K562 (cell line): Measurements from ENCODE around the gene DYNC1H1. TPM values are rescaled to one million over a fixed set of nuclear protein-coding genes. Genes with fewer than 3 reads are reported as not detected.
A peak's percentile ranks its signal among the peaks of the same experiment; 100 is the strongest.

Experiments used
- ATAC-seq: fragments of 200-7000 bp; cut with Tn5 transposase; 3 replicates; pipeline ENCODE4 v1.9.1; 2020; ENCODE audit warnings: moderate library complexity
- BruUV-seq: library from RNA; stranded (reverse); fragments of 400-500 nt; replicated peaks from 2 replicates; lab custom pipeline; 2021; lab: Mats Ljungman, UMichigan
- CTCF ChIA-PET: fragments of 300-600 bp; formaldehyde crosslinking; extraction: SDS; loops from one replicate; lab custom pipeline; 2021; ENCODE audit warnings: low intra/inter-chr PET ratio; lab: Yijun Ruan, JAX
- POLR2A ChIA-PET: fragments of 300-600, 350-650 bp; sonication (Branson Sonifier 250); formaldehyde crosslinking; extraction: SDS; loops from one replicate; lab custom pipeline; 2021; ENCODE audit warnings: antibody characterized with exemption, inconsistent platforms; lab: Yijun Ruan, JAX
- DNase-seq, 4 experiments: peaks; one replicate each; pipeline versions ENCODE4 v3.0.0 to v3.0.0-alpha.2; 2011 to 2018; ENCODE audit warnings: low spot score in 3 of 4, mixed read lengths in 3 of 4; ENCODE audit errors: extremely low read depth in 1 of 4
- FAIRE-seq: peaks from 2 replicates; lab custom pipeline; 2011; peaks lifted over from hg19 to GRCh38; lab: Jason Lieb, UNC
- H2AFZ ChIP-seq: 2 replicates; pipeline ENCODE4 v1.6.0; 2011; ENCODE audit warnings: low read depth, low read length, control low read depth, inconsistent platforms
- H3K27ac ChIP-seq: fragments of 200-600 bp; 3 replicates; pipeline ENCODE4 v1.8.0; 2011; ENCODE audit warnings: low read depth, mild to moderate bottlenecking, control low read depth, inconsistent platforms, low read length, moderate library complexity, mixed read lengths; ENCODE audit errors: extremely low read depth
- H3K27me3 ChIP-seq, 2 experiments: fragments of 300-600 bp in 1 of 2; 2 replicates in 1 of 2; 3 replicates in 1 of 2; pipeline versions ENCODE4 v1.6.0 to v1.8.0; 2011; ENCODE audit warnings: inconsistent platforms in 2 of 2, low read length in 2 of 2, mild to moderate bottlenecking in 1 of 2, mixed read lengths in 1 of 2, moderate library complexity in 1 of 2; ENCODE audit not compliant: control insufficient read depth in 2 of 2, insufficient read depth in 2 of 2
- H3K36me3 ChIP-seq: fragments of 300-600 bp; 3 replicates; pipeline ENCODE4 v1.8.0; 2011; ENCODE audit warnings: mild to moderate bottlenecking, low read length, inconsistent platforms; ENCODE audit not compliant: control insufficient read depth, insufficient read depth
- H3K4me1 ChIP-seq, 2 experiments: fragments of 200-600 bp in 1 of 2; replicated peaks in 1 of 2; 2 replicates in 1 of 2; 3 replicates in 1 of 2; pipeline versions ENCODE4 v1.5.1 to v1.8.0; 2011; ENCODE audit warnings: inconsistent platforms in 2 of 2, low read length in 2 of 2, mild to moderate bottlenecking in 1 of 2, mixed read lengths in 1 of 2, moderate library complexity in 1 of 2; ENCODE audit not compliant: control insufficient read depth in 2 of 2, insufficient read depth in 2 of 2
- H3K4me2 ChIP-seq: 2 replicates; pipeline ENCODE4 v1.6.1; 2011; ENCODE audit warnings: low read length, control low read depth, inconsistent platforms, mixed read lengths; ENCODE audit not compliant: insufficient read depth
- H3K4me3 ChIP-seq: fragments of 200-600 bp; sonication (generic), shearing (Covaris generic); 2 replicates; pipeline ENCODE4 v1.5.1; 2016; ENCODE audit warnings: control low read depth, inconsistent platforms
- H3K79me2 ChIP-seq: fragments of 200-600 bp; 3 replicates; pipeline ENCODE4 v1.8.0; 2011; ENCODE audit warnings: low read length, inconsistent platforms; ENCODE audit not compliant: control insufficient read depth, insufficient read depth
- H3K9ac ChIP-seq, 2 experiments: 2 replicates each; pipeline versions ENCODE4 v1.6.0 to v1.6.1; 2011; ENCODE audit warnings: low read depth in 2 of 2, low read length in 2 of 2, control low read depth in 1 of 2, inconsistent platforms in 1 of 2, mild to moderate bottlenecking in 1 of 2, mixed read lengths in 1 of 2; ENCODE audit not compliant: insufficient read depth in 1 of 2
- H3K9me1 ChIP-seq: one replicate; pipeline ENCODE4 v1.6.0; 2011; ENCODE audit warnings: inconsistent platforms, mild to moderate bottlenecking, low read length, moderate library complexity; ENCODE audit not compliant: control insufficient read depth, insufficient read depth
- H3K9me3 ChIP-seq: replicated peaks from 2 replicates; pipeline ENCODE4 v1.5.1; 2011; ENCODE audit warnings: low read depth, low read length, inconsistent platforms; ENCODE audit not compliant: control insufficient read depth, insufficient read depth
- H4K20me1 ChIP-seq: replicated peaks from 2 replicates; pipeline ENCODE4 v1.6.1; 2011; ENCODE audit warnings: low read length, inconsistent platforms, mixed read lengths; ENCODE audit not compliant: control insufficient read depth, insufficient read depth
- CEBPZ ChIP-seq: fragments of 150-350 bp; IDR thresholded peaks from 2 replicates; pipeline ENCODE4 v1.6.1; 2014; ENCODE audit warnings: low read depth, mild to moderate bottlenecking, low read length, borderline replicate concordance
- MYBL2 ChIP-seq, 2 experiments: fragments of 450-650 bp in 1 of 2; sonication (generic) in 1 of 2; formaldehyde crosslinking in 1 of 2; IDR thresholded peaks; 2 replicates each; pipeline versions ENCODE4 v1.6.1 to v1.8.1; 2017 to 2022; ENCODE audit warnings: borderline replicate concordance in 1 of 2, inconsistent platforms in 1 of 2, low read depth in 1 of 2, mild to moderate bottlenecking in 1 of 2, missing genetic modification reagents in 1 of 2, moderate library complexity in 1 of 2
- PML ChIP-seq: IDR thresholded peaks from 2 replicates; pipeline ENCODE4 v1.6.1; 2012; ENCODE audit warnings: low read length, inconsistent platforms
- SMARCB1 ChIP-seq: IDR thresholded peaks from 2 replicates; pipeline ENCODE4 v1.6.1; 2011; ENCODE audit warnings: improper control_type of control experiment, low read depth; ENCODE audit not compliant: insufficient read length
- ZNF695 ChIP-seq: fragments of 450-650 bp; formaldehyde crosslinking; IDR thresholded peaks from 2 replicates; pipeline ENCODE4 v1.4.0; 2020; ENCODE audit warnings: mild to moderate bottlenecking, moderate library complexity
- WGBS: fragments of 100-300 bp; shearing (Covaris generic); methylation state at CpG from one replicate; pipeline ENCODE4 v1.1.6; 2016; ENCODE audit warnings: low coverage, mixed read lengths; ENCODE audit not compliant: insufficient coverage; ENCODE audit errors: missing lambda C conversion rate; 5-methylcytosine and 5-hydroxymethylcytosine counted together
- in situ Hi-C: fragments of 300-500 bp; cut with MboI; formaldehyde crosslinking; loops from 4 replicates; pipeline ENCODE4 v1.15.0; 2018; ENCODE audit warnings: inconsistent platforms, mixed read lengths
- intact Hi-C: fragments of 100-400 bp; cut with micrococcal nuclease; formaldehyde crosslinking; loops from 2 replicates; pipeline ENCODE4 v1.14.2; 2022
- polyA plus RNA-seq, 8 experiments: library from polyadenylated mRNA; depleted of rRNA in 4 of 8; stranded (reverse) in 5 of 8; unstranded in 3 of 8; fragments of >200 nt; fragmentation: Nextera tagmentation in 2 of 8; fragmentation: Illumina TruSeq in 1 of 8; extraction: Ambion mirVana in 2 of 8; extraction: Trizol in 1 of 8; gene quantifications; 2 replicates each; pipeline versions ENCODE4 v1.2.1 to v1.2.3, GENCODE V29; 2011 to 2014; ENCODE audit warnings: inconsistent platforms in 1 of 8, missing spikeins in 1 of 8
- total RNA-seq, 7 experiments: library from RNA; depleted of rRNA in 6 of 7; stranded (reverse); fragments of >200 nt in 6 of 7; fragmentation: Illumina TruSeq in 2 of 7; extraction: Trizol in 2 of 7; gene quantifications; 2 replicates each; pipeline versions ENCODE4 v1.2.1 to v1.2.3, GENCODE V29; 2011 to 2021; ENCODE audit warnings: low replicate concordance in 1 of 7
- TF ChIP-seq, protein P1 (sequence below): IDR thresholded peaks from 3 replicates; pipeline ENCODE4 v1.6.1; 2011; ENCODE audit warnings: borderline replicate concordance, mild to moderate bottlenecking, moderate library complexity; ENCODE audit not compliant: insufficient read length; ENCODE audit errors: extremely low read depth

Gene DYNC1H1
- total and polyA plus RNA-seq, 9 of the 15 experiments (the other 6 are each of a cell fraction or from before 2014, with no cell fraction given): 31.9 to 335 (median 115) TPM

DNA sequence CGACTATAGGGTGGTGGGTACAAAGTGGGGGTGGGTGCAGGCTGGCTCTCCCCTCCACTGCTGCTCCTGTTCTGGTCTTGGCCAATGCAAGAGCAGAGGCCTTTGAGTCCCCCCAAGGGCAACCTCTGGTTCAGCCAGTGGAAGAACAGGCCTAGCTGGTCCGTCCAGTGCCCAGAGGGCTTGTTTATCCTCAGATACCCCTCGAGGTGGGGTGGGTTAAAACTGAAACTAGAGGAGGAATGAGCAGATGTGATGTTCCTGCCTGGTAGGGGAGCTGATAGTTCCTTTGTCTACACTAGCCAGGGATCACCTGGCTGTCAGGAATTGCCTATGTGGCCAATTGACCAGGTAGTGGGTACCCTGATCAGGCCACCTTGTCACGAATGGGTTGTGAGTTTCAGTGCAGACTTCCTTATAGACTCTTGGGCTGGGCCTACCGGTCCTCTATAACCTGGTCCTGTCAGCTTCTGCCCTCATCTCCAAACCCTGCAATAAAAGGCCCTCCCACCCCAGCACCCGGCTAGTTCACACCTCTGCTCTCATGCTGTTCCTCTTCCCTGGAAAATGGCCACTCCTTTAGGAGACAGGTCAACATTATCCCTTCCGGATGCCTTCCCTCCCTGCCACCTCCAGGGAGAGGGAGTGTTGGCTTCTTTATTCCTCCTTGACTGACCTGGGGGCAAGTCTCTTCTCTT lies 133.2 kb downstream of the DYNC1H1 start:
- TF ChIP-seq CEBPZ (no peak), PML (no peak), MYBL2 (IDR thresholded peaks at IDR 0.05; ENCODE audit: low read depth) (no peak), MYBL2 (CRISPR knock-in tag; IDR thresholded peaks at IDR 0.05; ENCODE audit: borderline replicate concordance) (no peak), ZNF695 (CRISPR knock-in tag) (no peak), SMARCB1 (no peak)
- TF ChIP-seq, protein P1, sequence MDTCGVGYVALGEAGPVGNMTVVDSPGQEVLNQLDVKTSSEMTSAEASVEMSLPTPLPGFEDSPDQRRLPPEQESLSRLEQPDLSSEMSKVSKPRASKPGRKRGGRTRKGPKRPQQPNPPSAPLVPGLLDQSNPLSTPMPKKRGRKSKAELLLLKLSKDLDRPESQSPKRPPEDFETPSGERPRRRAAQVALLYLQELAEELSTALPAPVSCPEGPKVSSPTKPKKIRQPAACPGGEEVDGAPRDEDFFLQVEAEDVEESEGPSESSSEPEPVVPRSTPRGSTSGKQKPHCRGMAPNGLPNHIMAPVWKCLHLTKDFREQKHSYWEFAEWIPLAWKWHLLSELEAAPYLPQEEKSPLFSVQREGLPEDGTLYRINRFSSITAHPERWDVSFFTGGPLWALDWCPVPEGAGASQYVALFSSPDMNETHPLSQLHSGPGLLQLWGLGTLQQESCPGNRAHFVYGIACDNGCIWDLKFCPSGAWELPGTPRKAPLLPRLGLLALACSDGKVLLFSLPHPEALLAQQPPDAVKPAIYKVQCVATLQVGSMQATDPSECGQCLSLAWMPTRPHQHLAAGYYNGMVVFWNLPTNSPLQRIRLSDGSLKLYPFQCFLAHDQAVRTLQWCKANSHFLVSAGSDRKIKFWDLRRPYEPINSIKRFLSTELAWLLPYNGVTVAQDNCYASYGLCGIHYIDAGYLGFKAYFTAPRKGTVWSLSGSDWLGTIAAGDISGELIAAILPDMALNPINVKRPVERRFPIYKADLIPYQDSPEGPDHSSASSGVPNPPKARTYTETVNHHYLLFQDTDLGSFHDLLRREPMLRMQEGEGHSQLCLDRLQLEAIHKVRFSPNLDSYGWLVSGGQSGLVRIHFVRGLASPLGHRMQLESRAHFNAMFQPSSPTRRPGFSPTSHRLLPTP: no peak
- Histone ChIP-seq H3K4me3 (no peak overlapping the region), H3K4me1 (peaks cover 27 to 31% of the 10 kb centered on the region in 2 experiments), H3K27me3 (no peaks in the 10 kb centered on the region), H4K20me1 (no peaks in the 10 kb centered on the region), H3K4me2 (no peak overlapping the region), H3K9me1 (no peaks in the 10 kb centered on the region), H2AFZ (peak overlapping the region; percentile 45; the same call in 1 of the 2 replicates), H3K9ac (peak overlapping the region in 1 of 2 experiments; percentile 52; a peak in 1 of 4 replicates), H3K9me3 (no peaks in the 10 kb centered on the region), H3K36me3 (no peaks in the 10 kb centered on the region), H3K27ac (no peak overlapping the region), H3K79me2 (no peaks in the 10 kb centered on the region)
- BruUV-seq: no TSS peak
- FAIRE-seq (no peak), DNase-seq (no peak), ATAC-seq (no peak)
- CTCF ChIA-PET: interaction anchor here (0.7 to 2.7 kb wide), 4 partner anchors 35 to 137 kb away, joined by 3 to 18 read pairs (median 8); no protein-coding TSS in a partner anchor
- intact Hi-C loops: loop anchor here (5.0 kb wide), 2 partner anchors 215 to 390 kb away; no protein-coding TSS in a partner anchor
- in situ Hi-C loops: no loop called here
- WGBS: 34% methylated on average over 3 of the region's 7 CpGs
- POLR2A ChIA-PET: interaction anchor here (0.6 to 1.1 kb wide), 3 partner anchors 8 to 20 kb away, joined by 3 to 4 read pairs (median 3); no protein-coding TSS in a partner anchor
